HG03103 (cell line): Measurements from ENCODE around the gene DDX3X.

Experiments used
- ATAC-seq: cut with Tn5 transposase; IDR thresholded peaks from one replicate; pipeline ENCODE4 v1.9.1; 2021; ENCODE audit warnings: low read depth; ENCODE audit not compliant: unreplicated experiment

DDX3X gene

DNA sequence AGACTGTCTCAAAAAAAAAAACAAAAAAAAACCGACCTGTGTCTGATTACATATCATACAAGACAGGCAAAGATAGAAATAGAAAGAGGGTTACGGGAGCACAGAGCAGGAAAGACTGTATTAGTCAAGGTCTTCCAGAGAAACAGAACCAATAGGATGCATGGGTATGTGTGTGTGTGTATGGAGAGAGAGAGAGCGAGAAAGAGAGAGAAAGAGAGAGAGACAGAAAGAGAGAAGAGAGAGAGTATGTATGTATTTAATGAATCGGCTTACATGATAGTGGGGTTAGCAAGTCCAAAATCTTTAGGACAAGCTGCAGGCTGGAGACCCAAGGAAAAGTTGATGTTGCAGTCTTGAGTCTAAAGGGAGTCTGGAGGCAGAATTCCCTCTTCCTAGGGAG is 7.5 kb upstream of the DDX3X start:
- no peak for ATAC-seq

DNA sequence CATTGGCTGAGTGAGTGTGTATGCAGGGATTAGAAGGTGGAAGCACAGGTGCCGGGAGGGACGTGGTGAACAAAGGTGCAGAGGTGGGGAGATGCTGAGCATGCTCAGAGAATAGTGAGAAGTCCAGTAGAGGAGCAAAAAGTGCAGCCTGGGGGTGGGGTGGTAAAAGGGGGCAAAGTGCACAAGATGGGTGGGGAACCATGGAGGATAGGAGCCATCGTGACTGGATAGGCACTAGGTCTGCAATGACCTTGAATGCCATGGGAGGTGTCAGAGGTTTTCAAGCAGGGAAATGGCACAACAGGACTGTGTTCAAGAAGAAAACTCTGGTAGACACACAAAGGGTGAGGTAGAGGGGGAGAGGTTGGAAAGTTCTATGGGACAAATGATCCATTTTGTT is 6.6 kb upstream of the DDX3X start:
- no peak for ATAC-seq

DNA sequence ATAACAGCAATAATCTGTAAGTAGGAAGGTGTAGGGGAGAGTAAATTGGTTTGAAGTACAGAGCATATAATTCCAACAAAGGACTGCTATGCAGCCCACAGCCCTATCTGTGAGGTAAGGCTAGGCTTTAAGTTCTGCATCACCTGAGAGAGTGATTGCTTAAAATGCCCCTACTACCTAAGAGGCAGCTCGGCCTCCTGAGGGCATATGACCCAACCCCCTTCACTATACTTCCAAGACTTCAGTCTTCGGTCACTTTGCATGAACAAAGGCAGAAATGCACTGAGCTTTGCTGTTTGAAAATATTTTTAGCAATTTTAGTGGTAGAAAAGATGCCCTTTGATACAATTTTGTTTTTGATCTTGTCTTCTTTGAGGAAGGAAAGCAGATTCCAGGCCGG is 4.9 kb upstream of the DDX3X start:
- no peak for ATAC-seq

DNA sequence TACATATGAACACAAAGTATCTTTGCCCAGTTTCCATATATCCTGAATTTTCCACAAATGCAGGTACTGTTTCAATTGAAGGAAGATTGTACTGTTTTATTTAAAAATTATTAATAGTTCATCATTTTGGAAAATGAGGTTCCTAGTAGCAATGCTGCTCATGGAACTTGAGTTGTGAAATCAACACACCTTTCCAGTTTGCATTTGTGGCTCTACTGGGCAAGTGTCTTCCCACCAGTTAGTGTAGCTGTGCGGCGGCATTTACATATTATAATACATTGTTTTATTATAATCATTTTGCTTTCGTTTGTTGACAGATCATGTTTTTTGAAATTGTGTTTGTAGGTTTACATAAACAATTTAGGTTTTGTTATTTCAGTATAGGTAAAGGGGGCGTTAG is 2.0 kb upstream of the DDX3X start:
- no peak for ATAC-seq

DNA sequence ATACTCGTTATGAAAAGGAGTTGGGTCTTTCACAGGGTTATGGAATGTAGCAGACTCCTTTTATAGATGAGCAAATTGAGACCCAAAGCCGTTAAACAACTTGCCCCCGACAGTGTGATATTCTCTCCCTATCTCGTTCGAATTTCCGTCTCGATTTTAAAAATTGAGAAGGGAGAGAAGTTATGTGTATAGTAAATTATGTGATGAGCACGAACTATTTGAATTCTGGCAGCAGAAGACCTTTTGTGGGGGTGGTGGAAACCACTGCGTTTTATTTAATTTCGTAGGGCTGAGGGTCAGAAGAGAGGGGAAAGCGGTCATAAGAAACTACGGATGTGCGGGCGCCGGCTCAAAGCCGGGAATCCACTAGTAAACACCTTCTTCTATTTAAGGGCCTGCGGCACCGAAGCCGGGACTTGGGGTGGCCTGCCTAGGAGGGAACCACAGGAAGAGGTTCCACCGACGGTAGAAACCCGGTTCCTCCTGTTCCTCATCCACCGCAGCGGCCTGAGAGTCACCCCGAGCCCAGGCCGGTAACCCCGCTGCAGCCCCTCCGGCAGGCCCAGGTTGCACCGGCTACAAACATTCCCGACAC is 1.5 kb upstream of the DDX3X start:
- ATAC-seq: no peak

DNA sequence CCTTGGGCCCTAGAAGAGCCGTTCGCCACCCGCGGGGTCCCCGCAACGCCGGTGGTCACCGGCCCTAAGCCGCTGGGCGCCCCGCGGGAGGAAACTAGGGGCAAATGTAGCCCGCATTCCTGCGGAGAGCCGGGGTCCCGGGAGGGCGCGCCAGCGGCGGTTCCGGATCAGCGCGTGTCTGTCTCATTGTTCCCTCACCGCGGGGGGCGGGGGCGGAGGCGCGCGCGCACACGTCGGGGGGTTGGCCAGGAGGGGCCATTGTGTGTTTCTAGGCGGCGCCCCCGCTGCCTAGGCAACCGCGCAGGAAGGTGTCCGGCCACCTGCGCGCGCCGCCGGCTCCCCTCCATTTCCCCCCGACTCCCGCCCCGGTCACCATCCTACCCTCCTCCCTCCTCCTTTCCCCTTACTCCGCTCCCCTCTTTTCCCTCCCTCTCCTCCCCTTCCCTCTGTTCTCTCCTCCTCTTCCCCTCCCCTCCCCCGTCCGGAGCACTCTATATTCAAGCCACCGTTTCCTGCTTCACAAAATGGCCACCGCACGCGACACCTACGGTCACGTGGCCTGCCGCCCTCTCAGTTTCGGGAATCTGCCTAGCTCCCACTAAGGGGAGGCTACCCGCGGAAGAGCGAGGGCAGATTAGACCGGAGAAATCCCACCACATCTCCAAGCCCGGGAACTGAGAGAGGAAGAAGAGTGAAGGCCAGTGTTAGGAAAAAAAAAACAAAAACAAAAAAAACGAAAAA is 789 bp upstream of the DDX3X start:
- no peak for ATAC-seq

DNA sequence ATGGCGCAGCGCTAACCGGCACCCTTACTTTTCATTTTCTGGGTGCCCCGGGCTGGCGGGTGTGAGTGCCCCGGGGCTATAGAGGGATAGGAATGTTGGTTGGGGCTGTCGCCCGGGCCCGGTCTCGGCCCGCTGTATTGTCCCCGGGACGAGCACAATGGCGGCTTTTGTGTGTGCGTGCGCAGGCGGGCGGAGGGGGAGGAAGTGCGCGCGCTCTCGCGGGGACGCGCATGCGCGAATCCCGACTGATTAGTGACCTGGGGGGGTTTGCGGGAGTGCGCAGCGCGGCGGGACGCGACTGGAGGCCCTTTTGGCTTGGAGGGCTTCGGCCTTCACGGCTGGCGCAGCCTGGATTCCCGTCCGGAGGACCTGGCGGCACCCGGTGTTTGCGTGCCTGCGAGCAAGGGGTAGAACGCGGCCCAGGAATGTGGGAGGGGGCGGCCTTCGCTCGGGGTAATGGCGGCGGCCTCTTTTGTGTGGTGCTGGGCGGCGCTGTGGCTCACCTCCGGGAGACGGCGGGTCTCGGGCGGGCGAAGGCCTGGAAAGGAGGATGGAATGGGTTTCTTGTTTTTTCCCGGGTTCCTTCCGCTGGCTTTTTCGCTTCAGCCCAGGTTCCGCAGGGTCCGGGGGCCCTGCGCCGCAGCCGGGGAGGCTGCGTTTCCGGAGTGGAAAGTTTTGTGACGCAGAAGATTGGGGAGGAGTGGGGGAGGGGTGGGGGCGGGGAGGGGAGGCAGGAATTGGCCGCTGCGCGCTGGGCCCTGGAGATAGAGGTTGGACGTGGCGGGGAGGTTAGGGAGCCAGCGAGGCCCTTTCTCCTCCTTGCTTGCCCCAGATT is 618 bp downstream of the DDX3X start:
- ATAC-seq: no peak

DNA sequence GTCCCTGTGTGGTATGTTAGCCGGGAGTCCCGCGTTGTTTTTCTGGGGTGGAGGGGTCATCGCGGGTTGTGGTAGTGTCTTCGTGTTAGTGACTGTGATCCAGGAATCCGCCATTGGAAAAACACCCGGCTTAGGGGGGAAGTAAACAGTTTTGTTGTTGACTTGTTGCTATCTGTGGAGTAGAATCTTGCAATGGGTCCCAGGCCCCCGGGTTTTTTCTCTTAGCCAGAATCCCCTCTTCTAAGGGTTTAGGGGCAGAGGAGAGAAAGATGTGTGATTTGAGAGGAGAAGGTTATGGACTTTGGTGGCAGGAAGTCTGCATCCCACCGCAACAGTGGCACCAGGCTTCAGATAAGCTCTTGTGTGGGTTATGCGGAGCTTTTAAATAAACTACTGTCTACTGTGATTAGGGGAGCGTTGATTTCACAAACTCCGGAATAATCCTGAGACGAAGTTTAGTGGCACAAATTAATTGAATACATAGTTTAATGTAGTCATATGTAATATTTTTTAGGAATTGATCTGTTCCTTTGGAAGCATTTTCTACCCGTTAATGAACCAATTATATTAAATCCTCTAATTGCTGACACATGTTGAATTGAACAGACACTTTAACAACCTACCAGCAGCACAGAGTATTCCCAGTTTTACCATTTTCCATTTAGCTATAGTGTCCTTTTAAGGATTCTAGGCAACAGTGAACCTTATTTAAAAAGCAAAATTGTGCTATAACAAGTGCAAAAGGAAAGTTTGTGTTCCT is 1.4 kb downstream of the DDX3X start:
- no peak for ATAC-seq

DNA sequence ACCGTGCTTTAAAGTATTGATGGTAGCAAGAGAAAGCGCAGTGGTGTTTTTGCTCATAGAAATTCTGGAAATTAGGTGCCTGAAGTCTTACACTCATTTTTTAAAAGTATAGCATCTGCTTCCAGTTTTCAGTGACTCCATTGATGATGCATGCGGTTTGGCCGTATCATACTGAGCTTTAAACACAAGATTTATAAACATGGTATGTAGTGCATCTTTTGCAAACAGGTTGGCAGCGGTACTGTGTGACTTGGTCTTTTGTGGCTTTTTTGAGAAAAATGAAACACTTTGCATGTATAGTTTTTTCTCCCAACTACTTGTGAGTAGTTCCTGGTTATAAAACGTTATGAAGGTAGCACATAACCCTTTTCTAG is 2.0 kb downstream of the DDX3X start:
- ATAC-seq: no peak

DNA sequence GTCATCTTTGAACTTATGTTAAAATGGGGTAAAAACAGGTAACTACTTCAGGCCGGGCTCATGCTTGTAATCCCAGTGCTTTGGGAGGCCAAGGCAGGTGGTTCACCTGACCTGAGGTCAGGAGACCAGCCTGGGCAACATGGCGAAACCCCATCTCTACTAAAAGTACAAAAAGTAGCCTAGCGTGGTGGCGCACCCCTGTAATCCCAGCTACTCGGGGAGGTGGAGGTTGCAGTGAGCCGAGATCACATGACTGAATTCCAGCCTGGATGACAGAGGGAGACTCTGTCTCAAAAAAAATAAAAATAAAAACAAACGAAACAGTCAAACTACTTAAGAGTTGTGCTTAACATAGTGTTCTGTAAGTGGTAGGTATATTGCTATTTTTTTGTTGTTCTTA is 2.5 kb downstream of the DDX3X start:
- no peak for ATAC-seq

DNA sequence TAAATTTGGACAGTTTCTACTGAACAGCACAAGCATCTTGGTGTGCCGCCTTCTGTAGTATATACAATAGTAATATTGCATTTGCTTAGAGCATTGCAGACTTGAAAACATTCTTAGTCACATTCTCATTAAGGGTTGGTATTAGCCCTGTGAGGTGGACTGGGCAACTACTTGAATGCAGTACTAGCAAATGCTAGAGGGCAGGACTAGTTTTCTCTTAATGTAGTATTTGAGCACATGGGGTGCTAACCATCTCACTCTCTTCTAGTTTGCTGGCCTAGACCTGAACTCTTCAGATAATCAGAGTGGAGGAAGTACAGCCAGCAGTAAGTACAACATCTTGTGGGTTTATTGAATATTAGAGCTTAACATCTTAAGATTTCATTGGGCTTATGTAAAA is 3.2 kb downstream of the DDX3X start:
- no peak for ATAC-seq

DNA sequence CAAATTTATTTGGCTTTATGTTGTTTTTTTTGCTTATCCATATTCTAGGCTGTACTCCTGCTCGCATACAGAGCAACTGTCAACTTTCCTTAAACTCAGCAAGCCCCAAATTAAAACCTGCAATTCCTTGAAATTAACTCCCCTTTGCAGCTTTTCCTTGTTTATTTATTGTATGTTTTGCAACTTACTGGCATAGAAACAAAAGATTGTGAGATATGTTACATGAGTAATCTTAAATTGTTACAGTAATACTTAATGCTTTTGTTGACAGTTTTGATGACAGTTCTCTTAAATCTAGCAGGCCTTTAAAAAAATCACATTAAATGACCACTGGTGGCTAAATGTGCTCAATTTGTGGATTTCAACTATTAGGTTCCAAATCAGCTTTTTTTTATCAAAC is 4.5 kb downstream of the DDX3X start:
- no peak for ATAC-seq

DNA sequence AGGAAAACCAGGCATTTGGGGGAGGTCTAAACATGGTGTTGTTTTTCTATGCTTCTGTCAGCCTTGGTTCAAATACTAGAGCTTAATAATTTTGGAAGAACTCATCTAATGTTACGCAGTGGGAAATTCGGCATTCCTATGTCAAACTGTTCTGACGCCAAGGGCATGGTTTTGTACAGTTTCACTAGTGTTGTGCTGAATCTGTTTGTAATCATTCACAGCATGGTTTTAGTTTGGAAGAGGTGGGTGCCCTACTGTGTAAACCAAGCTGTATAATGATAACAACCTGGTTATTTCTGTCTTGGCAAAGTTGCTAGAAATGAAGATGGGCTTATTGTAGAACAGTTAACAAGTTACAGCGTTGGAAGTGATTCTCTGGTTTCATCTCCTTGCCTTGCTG is 5.2 kb downstream of the DDX3X start:
- no peak for ATAC-seq

DNA sequence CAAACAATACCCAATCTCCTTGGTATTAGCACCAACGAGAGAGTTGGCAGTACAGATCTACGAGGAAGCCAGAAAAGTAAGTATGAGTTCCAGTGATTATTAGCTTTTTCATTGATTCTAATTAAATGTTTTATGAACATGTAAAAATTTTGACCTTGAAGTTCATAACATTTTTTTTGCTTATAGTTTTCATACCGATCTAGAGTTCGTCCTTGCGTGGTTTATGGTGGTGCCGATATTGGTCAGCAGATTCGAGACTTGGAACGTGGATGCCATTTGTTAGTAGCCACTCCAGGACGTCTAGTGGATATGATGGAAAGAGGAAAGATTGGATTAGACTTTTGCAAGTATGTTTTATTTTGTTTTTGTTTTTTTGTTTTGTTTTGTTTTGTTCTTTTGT is 10.1 kb downstream of the DDX3X start:
- ATAC-seq: no peak

DNA sequence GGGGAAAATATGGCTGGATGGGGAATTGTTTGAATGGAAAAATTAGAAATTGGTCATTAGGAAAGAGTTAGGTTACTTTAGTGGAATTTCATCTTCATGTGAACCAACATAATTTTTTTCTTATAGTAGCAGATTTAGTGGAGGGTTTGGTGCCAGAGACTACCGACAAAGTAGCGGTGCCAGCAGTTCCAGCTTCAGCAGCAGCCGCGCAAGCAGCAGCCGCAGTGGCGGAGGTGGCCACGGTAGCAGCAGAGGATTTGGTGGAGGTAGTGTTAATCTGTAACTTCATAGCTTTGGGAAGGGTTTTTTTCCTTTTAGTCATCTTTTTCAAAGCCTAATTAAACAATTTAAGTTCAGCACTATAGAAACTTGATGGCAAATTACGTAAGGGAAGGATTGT is 13.2 kb downstream of the DDX3X start:
- no peak for ATAC-seq

DNA sequence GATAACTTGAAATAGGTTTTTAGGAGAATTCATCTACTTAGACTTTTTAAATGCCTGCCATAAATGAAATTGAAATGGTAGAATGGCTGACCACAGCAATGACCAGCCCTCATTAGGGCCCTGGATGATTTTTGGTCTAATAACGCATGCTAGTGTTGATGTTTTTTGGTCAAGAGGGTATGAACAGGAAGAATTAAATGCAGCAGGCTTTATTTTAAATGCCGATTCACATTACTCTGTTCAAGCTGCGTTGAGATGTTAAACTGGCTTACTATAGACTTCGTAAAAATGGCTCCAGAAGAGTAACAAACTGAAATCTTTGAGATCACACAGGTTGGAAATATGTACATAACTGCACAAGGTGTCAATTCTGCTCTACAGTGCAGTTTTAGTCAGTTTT is 14.6 kb downstream of the DDX3X start:
- no peak for ATAC-seq

DNA sequence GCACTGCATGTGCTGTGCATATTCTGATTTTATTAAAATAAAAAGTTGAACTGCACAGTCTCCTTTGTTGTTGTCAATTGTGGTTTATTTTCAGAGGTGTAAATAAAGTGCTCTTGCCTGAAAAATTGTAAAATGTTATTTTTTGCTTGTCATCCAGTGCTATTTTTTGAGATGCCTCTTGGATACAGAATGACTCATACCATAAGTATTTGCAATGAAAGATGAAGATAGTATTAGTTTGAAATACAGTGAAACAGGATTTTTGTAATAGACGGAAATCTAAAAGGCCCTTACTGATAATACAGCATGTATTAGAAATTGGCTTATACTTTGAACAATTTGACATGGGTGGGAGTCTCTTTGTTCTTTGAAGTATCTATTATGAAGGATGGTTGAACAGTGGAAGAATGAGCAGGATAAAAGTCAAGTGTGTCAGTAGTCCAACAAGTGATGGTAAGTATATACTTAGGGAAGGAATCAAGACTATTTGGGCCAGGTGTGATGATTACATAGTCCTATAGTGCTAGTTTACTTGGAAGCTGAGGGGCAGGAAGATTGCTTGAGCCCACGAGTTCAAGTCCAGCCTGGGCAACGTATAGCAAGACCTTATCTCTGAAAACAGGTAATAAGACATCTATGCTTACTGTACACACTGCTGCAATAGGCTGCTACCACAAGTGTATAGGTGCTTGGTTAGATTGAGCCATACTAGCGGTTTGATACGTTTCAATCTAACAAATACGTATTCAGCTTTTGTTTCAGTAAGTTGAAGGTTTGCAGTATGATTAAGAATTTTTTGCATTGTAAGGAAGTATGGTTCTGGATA is 16.4 kb downstream of the DDX3X start:
- no peak for ATAC-seq

DNA sequence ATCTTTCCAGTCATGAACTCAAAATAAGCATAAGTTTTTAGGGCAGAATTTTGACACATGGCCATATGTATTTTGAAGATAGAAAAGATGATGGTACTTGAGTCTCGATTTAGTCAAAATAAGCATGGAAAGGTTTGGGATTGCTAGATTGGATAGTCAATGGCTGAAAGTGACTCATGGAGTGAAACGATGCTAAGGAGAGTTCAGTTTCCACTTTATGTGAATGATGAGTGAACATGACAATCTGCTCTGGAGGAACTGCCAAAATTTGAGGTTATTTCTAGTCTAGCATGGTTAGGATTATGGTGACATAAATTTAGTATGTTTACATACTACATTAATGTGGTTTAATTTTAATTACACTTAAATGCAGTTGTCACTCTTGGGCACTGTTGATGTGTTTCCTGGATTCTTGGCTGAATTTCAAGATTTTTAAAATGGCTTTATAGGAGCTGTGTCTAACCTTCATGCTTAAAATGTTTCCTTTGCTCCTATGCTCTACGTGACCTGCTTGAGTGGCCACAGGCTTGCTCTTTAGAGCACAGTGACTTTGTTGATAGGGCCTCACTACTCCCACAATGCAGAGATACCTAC is 17.1 kb downstream of the DDX3X start:
- ATAC-seq: no peak

DNA sequence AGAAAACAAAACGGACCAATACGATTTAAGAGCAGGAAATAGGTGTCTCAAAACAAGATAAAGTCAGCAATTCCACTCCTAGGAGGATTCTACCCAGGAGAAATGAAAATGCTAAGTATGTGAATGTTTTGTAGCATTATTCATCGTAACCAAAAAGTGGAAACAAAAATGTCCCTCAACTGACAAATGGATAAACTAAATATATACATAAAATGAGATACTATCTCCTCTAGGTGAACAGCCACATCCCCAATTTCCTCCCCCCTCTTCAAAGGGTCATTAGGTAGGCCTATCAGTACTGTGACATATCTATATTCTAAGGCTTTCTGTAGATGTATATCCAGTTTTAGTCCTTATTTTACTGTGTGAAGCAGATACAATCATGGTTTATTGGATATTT is 18.0 kb downstream of the DDX3X start:
- no peak for ATAC-seq

DNA sequence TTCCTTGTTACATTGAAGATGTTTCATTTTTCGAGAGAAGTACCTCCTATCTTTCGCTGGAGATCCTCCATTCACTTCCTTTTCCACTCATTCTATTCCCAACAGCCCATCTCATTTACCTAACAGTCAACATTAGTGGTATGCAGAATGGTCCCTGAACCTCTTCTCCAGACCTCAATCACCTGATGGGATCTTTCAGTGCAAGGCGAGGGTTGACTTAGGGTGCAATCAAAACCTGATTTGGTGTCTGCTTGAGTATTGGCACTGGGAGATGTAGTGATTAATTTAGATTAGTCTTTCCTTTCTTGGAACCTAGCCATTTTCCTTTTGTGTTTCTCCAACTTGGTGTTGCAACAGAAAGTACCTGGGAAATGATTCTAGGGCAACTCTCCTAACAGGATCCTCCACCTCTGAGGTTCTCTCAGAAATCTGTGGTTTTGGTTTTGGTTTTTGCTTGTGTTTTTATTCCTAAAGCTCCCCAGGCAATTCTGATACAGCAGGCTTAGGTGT is 18.4 kb downstream of the DDX3X start:
- no peak for ATAC-seq
